Activated CD4-positive, CD25-positive, alpha-beta regulatory T cell (primary cell): Measurements from ENCODE around the gene ARHGEF17.
A peak's percentile ranks its signal among the peaks of the same experiment; 100 is the strongest.

Experiments used
- DNase-seq, 4 experiments: peaks; one replicate each; lab custom pipeline; 2025; lab: John Stamatoyannopoulos, UW

ARHGEF17 gene

DNA sequence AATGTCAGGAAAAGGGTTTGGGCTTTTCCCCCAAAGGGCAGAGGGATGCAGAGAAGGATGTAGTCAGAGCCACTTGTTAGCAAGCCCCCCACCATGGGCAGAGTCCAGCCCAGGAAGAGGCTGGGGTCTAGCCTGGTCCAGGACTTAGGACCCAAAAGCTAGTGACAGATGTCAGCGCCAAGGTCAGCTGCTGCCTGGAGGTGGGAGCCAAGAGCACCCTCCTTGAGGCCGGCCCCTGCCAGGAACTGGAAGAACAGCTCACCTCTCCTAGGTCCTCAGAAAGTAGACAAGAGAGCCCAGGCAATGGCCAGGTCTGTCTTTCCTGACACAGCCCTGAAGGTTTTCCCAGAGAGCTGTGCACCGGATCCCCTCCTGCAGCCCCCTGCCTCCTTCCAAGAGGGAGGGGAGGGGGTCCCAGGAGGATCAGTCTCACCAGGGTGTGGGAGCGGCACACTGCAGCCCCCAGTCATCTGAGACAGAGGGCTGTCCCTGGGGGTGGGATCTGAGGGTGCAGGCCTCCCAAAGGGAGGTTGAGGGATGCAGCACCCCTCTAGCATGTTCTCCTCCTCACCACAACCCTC is 14.6 kb upstream of the ARHGEF17 start:
- no peak for DNase-seq

DNA sequence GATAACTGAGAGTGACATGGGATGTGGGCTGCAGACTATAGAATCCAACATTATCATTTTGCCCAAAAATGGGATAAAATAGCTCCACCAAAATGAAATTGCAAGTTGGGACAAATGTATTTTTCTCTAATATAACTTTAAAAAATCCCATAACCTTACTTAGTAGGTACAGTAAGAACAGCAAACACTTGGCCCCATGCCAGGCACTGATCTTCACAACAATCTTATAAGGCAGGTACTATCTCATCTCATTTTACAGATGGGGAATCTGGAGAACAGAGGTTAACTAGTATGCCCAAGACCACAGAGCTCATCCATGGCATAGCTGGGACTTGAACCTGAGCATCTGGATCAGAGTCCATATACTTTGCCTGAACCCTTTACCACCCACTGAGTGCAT is 13.5 kb upstream of the ARHGEF17 start:
- no peak for DNase-seq

DNA sequence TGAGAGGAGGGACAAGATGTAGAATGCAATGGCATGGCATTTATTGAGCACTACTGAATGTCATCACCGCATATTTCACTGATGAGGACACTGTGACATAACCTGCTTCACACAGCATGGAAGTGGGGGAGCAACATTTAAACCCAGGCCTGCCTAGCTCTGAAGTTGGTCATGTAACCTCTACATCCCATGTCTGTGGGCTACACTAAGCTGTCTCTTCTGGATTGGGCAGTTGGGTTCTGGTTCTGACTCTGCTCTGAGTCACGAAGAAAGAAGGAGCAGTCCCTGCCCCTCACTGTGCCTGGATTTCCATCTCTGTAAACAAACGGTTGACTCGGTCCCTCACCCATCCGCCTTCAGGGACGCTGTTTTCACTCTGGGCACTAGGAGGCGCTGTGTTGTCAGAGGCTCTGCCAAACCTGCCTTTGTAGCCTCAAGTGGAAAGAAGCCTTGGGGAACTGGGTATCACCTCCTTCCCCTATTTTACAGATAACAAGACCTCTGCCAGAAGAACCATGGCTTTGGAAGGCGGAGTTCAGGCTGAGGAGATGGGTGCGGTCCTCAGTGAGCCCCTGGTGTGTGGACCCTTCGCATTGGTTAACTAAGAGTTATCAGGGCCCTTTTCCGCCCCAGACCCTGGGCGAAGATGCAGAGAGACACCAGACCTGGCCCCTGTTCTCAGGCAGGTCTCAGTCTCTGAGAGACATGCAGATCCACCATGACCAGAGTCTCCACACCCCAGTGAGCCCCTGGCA is 12.7 kb upstream of the ARHGEF17 start:
- peak; percentile 29 to 62 (median 39) for DNase-seq

DNA sequence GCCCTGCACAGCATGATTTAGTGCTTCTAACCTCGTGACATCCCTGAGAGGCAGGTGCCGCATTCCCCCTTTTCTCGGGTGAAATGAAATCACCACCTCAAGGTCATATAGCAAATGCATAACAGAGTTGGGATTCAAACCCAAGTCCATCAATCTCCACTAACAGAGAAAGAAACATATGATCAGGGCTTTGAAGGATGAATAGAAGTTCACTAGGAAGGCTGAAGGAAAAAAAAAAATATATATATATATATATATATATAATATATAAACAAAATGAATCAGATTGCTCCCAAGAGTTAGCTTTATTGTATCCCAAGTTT is 12.1 kb upstream of the ARHGEF17 start:
- DNase-seq: no peak

DNA sequence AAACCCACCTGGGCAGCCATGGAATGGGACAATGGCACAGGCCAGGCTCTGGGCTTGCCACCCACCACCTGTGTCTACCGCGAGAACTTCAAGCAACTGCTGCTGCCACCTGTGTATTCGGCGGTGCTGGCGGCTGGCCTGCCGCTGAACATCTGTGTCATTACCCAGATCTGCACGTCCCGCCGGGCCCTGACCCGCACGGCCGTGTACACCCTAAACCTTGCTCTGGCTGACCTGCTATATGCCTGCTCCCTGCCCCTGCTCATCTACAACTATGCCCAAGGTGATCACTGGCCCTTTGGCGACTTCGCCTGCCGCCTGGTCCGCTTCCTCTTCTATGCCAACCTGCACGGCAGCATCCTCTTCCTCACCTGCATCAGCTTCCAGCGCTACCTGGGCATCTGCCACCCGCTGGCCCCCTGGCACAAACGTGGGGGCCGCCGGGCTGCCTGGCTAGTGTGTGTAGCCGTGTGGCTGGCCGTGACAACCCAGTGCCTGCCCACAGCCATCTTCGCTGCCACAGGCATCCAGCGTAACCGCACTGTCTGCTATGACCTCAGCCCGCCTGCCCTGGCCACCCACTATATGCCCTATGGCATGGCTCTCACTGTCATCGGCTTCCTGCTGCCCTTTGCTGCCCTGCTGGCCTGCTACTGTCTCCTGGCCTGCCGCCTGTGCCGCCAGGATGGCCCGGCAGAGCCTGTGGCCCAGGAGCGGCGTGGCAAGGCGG is 11.4 kb upstream of the ARHGEF17 start:
- no peak for DNase-seq

DNA sequence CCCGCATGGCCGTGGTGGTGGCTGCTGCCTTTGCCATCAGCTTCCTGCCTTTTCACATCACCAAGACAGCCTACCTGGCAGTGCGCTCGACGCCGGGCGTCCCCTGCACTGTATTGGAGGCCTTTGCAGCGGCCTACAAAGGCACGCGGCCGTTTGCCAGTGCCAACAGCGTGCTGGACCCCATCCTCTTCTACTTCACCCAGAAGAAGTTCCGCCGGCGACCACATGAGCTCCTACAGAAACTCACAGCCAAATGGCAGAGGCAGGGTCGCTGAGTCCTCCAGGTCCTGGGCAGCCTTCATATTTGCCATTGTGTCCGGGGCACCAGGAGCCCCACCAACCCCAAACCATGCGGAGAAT is 10.9 kb upstream of the ARHGEF17 start:
- DNase-seq: no peak

DNA sequence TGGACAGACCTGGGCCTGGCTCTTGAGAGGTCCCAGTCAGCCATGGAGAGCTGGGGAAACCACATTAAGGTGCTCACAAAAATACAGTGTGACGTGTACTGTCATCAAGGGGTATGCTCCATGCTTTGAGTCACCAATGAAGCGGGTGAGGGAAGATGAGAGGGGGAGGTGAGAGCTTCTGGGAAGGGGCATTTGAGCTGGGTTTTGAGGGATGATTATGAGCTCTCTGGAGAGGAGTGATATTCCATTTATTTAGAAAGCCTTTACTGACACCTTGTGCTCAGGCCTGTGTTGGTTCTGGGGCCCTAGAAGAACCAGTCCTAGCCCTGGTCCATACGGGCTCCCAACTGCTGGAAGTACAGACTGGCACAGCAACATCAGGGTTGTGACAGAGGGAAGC is 10.4 kb upstream of the ARHGEF17 start:
- no peak for DNase-seq

DNA sequence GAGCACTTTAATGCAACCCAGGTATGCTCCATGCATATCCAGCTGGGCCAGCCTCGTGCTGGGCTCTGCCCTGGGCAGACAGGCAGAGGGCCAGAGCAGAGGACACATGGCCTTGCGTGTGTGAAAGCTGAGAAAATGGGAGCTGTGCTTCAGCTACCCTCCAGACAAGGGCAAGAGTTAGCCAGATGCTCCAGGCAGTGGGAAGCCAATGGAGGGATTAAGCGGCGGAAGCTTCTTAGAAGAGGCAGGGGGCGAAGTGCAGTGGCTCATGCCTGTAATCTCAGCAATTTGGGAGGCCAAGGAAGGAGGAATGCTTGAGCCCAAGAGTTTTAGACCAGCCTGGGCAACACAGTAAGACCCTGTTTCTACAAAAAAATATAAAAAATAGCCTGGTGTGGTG is 9.8 kb upstream of the ARHGEF17 start:
- DNase-seq: no peak

DNA sequence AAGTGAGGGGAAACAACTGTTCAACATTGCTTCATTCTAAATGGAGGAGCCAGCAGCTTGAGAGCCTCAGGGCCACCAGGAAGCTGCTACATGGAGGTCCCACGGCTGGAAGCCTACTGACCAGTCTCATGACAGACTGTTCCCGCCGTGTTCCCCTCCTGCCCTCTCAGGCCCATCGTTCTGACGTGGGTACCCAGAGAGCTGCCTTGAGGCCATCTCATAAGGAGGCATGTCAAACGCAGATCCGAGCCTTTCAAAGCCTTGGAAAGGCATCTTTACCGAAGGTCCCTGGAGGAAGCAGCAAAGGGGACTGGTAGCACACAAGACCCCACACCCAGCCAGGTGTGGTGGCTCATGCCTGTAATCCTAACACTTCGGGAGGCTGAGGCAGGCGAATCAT is 8.3 kb upstream of the ARHGEF17 start:
- DNase-seq: no peak

DNA sequence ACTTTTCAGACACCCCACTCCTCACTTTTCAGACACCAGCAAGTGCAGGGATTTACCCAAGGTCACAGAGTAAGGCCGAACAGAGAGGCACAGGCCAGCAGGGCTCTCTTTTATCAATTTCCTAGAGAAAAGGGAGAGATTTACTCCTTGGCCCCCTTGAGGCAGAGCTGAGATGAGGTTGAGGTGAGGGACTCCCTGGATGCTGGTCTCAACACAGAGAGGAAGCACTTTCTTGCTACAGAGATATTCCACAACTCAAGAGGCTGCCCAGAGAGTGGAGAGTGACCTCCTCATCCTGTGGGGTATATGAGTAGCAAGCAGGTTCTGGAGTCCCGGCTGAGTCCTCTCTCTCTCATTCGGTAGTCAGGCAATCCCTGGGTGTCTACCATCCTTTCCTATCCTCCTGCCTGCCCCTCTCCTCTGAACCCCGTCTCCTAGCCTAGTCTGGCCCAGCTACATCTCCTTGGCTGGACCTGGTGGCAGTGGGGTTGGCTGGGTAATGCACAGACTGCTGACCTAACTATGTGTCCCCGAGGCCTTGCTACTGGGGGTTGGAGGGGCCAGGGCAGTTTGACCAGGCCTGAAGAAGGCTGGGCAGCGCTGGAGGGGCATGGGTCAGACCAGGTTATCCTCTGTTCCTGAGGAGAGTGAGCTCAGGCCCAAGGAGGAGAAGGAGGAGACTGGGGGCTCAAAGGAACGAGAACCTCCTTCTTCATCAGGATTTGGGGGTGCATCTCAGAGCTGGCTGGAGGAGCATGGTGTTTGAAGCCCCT is 1.8 kb upstream of the ARHGEF17 start:
- no peak for DNase-seq

DNA sequence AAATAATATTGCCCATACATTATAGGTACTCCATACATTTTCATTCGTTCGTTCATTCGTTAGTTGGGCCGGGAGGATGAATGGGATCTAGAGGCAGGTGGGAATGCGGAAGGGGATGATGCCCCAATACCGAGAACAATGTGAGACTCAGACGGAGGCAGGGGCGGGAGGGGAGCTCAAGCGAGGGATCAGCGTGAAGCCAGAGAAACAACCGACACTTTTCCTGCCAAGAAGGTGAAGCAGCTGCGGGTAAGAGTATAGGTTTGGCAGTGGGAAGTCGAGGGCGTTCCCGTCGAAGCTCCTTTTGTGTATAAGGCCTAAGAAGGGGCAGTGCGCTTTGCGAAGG is 1.1 kb upstream of the ARHGEF17 start:
- no peak for DNase-seq

DNA sequence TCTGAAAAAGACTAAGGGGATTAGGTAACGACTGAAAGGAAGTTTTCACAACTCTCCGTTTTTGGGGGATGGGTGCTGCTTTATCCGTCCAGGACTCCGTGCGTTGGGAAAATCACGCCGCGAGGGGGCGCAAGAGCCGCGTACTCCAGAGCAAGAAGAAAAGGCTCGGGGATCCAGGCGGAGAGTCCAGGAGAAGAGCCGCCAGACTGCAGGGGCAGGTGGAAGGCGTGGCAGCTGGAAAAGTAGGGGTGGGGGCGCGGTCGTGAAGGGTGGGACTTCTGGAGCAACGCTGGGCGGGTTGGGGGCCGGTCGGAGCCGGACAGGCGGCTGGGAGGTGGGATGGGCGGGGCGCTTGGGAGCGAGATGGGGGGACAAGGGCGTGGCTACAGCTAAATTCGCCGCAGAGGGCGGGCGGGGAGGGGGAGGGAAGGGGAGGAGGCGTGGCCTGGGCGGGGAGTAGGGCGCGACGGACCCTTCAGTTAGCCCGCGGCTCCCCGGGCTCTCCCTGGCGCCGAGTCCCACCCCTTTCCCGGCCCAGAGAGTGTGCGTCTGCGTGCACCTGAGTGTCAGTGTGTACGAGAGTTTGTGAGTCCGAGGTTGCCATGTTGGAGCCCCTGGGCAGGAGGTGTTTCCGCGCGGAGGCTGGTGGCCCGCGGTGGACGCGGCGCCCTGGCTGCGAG is 613 bp upstream of the ARHGEF17 start:
- DNase-seq: peak; percentile 72 to 94 (median 78)

DNA sequence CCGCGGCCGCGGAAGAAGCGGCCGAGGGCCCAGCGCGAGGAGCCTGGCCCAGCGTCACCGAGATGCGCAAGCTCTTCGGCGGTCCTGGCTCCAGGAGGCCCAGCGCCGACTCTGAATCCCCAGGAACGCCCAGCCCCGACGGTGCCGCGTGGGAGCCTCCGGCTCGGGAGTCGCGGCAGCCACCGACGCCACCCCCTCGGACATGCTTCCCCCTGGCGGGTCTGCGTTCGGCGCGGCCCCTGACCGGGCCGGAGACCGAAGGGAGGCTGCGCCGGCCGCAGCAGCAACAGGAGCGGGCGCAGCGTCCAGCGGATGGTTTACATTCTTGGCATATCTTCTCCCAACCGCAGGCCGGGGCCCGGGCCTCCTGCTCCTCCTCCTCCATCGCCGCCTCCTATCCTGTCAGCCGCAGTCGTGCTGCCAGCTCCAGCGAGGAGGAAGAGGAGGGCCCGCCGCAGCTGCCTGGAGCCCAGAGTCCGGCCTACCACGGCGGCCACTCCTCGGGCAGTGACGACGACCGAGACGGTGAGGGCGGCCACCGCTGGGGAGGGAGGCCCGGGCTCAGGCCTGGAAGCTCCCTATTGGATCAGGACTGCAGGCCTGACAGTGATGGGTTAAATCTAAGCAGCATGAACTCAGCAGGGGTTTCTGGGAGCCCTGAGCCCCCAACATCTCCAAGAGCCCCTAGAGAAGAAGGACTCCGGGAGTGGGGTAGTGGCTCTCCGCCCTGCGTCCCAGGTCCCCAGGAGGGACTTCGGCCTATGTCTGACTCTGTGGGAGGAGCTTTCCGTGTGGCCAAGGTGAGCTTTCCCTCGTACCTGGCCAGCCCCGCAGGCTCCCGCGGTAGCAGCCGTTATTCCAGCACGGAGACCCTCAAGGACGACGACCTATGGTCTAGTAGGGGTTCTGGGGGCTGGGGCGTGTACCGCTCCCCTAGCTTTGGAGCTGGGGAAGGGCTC is 1.2 kb downstream of the ARHGEF17 start:
- no peak for DNase-seq

DNA sequence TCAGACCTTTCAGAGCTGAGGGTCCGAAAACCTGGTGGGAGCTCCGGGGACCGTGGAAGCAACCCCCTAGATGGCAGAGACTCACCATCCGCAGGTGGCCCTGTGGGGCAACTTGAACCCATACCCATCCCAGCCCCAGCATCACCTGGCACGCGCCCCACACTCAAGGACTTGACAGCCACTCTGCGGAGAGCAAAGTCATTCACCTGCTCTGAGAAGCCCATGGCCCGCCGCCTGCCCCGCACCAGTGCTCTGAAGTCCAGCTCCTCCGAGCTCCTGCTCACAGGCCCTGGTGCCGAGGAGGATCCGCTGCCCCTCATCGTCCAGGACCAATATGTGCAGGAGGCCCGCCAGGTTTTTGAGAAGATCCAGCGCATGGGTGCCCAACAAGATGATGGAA is 2.0 kb downstream of the ARHGEF17 start:
- DNase-seq: no peak

DNA sequence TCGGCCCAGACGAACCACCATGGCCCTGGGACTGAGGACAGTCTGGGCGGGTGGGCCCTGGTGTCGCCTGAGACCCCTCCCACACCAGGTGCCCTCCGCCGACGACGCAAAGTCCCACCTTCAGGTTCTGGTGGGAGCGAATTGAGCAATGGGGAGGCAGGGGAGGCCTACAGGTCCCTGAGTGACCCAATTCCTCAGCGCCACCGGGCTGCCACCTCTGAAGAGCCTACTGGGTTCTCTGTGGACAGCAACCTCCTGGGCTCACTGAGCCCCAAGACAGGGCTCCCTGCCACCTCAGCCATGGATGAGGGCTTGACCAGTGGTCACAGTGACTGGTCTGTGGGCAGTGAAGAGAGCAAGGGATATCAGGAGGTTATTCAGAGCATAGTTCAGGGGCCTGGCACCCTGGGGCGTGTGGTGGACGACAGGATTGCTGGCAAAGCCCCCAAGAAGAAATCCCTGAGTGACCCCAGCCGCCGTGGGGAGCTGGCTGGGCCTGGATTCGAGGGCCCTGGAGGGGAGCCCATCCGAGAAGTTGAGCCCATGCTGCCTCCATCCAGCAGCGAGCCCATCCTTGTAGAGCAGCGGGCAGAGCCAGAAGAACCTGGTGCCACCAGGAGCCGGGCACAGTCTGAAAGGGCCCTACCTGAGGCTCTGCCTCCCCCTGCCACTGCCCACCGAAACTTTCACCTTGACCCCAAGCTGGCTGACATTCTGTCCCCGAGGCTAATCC is 2.8 kb downstream of the ARHGEF17 start:
- DNase-seq: no peak

DNA sequence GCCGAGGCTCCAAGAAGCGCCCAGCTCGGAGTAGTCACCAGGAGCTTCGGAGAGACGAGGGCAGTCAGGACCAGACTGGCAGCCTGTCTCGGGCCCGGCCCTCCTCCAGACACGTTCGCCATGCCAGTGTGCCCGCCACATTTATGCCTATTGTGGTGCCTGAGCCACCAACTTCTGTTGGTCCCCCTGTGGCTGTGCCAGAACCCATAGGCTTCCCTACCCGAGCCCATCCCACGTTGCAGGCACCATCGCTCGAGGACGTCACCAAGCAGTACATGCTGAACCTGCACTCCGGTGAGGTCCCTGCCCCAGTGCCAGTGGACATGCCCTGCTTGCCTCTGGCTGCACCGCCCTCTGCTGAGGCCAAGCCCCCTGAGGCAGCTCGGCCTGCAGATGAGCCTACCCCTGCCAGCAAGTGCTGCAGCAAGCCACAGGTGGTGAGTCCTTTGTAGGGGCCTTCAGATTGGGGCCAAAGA is 3.4 kb downstream of the ARHGEF17 start:
- DNase-seq: no peak

DNA sequence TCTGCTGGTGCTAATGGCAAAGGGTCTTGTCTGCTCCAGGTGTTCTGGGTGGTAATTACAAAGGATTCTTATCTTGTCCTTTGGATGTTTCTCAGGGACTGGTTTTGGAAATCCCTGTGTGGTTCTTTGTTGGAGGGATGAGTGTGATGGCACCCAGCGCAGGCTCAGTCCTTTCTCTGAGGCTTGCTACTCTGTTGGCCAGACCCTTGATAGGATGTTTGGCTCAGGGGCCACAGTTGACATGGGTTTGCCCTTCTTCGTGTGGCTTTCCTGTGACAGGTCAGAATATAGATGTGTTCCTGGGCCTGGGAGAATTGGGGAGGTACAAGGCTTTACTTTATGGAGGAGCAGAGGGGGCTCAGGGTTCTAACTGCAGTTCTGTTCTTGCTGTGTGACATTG is 4.0 kb downstream of the ARHGEF17 start:
- DNase-seq: no peak

DNA sequence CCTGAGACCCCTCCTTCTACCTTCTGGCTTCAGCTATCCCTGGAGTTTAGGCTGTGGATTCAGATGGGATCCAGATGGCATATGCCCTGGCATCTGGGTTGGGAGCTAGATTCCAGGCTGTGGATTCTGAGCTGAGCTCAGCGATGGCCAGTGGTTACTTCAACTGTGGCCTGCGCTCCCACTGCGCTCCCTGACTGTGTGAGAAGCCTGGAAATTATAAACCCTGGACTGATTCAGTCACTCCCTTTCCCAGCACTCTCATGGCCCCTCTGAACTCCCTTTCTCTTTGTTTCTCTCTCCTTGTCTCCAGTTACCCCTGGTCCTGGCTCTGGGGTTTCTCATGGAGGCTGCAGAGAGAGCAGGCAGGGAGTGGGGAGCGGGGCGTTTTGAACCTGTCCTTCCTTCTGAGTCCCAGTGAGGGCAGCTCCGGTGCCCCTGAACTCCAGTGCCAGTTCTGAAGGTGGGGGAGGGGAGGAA is 4.8 kb downstream of the ARHGEF17 start:
- DNase-seq: no peak

DNA sequence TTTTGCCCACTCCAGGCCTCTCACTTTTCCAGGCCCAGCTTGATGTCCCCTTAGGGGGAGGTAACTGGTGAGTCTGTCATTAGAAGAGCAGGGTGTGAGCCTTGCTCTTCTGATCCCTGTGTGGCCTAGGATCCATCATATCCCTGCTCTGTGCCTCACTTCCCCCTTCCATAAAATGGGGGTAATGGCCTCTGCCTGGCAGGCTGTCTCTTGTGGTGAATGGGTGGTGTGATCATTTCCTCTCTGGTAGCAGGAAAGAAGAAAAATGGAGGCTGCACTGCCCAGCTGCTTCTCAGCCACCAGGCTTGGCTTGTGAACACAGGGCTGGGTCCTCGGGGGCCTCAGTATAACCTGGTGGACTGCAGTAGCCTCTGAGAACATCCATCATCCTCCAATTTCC is 5.6 kb downstream of the ARHGEF17 start:
- DNase-seq: no peak
